Measurements from ENCODE around the gene HBS1L. TPM values are rescaled to one million over a fixed set of nuclear protein-coding genes. Genes with fewer than 3 reads are reported as not detected.

The HBS1L gene
- total and polyA plus RNA-seq, 5 donors = 28.7 to 81.3 (median 71.3) TPM

Small RNAs within 50 kb of the gene (microRNA-seq; reads per million reads assigned to microRNA genes)
- 0 reads per million in 2 donors for gene MIR3662

Other genes starting within 250 kb of the HBS1L start
- 1 to 10 TPM in 1 of 4 donors, under 1 TPM in 3; 0.24 to 1.3 (median 0.37) TPM for gene ALDH8A1, start 104.7 kb downstream of the HBS1L start, total RNA-seq
- 0.23 TPM for gene ALDH8A1, start 104.7 kb downstream of the HBS1L start, polyA plus RNA-seq
- gene MYB, start 126.5 kb upstream of the HBS1L start, total RNA-seq = under 1 TPM in 2 of 4 donors, not detected in 2; 0.12 to 0.14 TPM
- gene MYB, start 126.5 kb upstream of the HBS1L start, polyA plus RNA-seq = not detected

Measured in right cardiac atrium (tissue), 5 donors.